Measurements from ENCODE around the gene CD300LF. TPM values are rescaled to one million over a fixed set of nuclear protein-coding genes. Genes with fewer than 3 reads are reported as not detected.

CD300LF gene
- total and polyA plus RNA-seq, 2 donors (not counting 1 experiment from before 2014, with no cell fraction given): 0.52 to 1.1 TPM

GRCh38 chr17:74738051-74738996 lies 25.6 kb upstream of the CD300LF start:
- peak overlapping the region; percentile 92 for H2AFZ ChIP-seq (ENCODE audit: insufficient read depth, low read depth, low read length, poor library complexity, severe bottlenecking)
- intact Hi-C loops (cut with micrococcal nuclease): loop anchor here (1.0 to 5.0 kb wide), 2 partner anchors 10 to 39 kb away; partner anchors contain the start of genes NAT9 and NHERF1
- WGBS (ENCODE audit: insufficient coverage): 7% methylated on average over 16 of the region's 16 CpGs

GRCh38 chr17:74737299-74738050 lies 24.8 kb upstream of the CD300LF start:
- H3K4me1 Mint-ChIP-seq: peaks cover 49% of the 10 kb centered on the region
- POLR2A ChIA-PET: interaction anchor here (0.9 to 3.9 kb wide), 8 partner anchors 9 to 80 kb away, joined by 3 to 55 read pairs (median 12); partner anchors contain the start of gene NAT9
- H2AFZ ChIP-seq (ENCODE audit: insufficient read depth, low read depth, low read length, poor library complexity, severe bottlenecking): peak overlapping the region; percentile 92

More at GRCh38 chr17:74738051-74738996, 25.6 kb upstream of the CD300LF start:
- no peaks in the 10 kb centered on the region for H3K9me3 ChIP-seq (ENCODE audit: control extremely low read depth in 1 of 3, control insufficient read depth in 2 of 3, insufficient read depth in 1 of 3, low read length in 2 of 3)
- no peak for TF ChIP-seq EZH2 (IDR thresholded peaks at IDR 0.05; ENCODE audit: borderline replicate concordance, insufficient read depth, low read depth, low read length, poor library complexity, severe bottlenecking)
- DNase-seq (peak; percentile 61), ATAC-seq (ENCODE audit: low read depth) (peak; percentile 44)
- no peaks in the 10 kb centered on the region for H3K36me3 ChIP-seq (replicated peaks in 1 of 2; ENCODE audit: control extremely low read depth in 1 of 2, control insufficient read depth in 1 of 2, extremely low read depth in 1 of 2, insufficient read depth in 2 of 2, low read length in 1 of 2)
- H3K79me2 ChIP-seq (ENCODE audit: control insufficient read depth, insufficient read depth, low read length): peaks cover 35% of the 10 kb centered on the region
- H3K27me3 Mint-ChIP-seq: no peaks in the 10 kb centered on the region
- H4K20me1 ChIP-seq (ENCODE audit: control insufficient read depth, insufficient read depth, low read length, poor library complexity, severe bottlenecking): no peaks in the 10 kb centered on the region
- no peaks in the 10 kb centered on the region for H3K9me3 Mint-ChIP-seq (ENCODE audit: insufficient read depth)
- H3K4me1 ChIP-seq (ENCODE audit: control insufficient read depth in 2 of 2, insufficient read depth in 2 of 2, low read length in 2 of 2): peaks cover 57 to 66% of the 10 kb centered on the region in 2 donors
- H3K4me3 ChIP-seq (ENCODE audit: control extremely low read depth in 1 of 5, extremely low read depth in 1 of 5, insufficient read depth in 1 of 5, low read depth in 2 of 5, low read length in 4 of 5): peak overlapping the region; percentile 38 to 91 (median 75)
- no peaks in the 10 kb centered on the region for H3K27me3 ChIP-seq (replicated peaks in 1 of 4; ENCODE audit: control extremely low read depth in 1 of 4, control insufficient read depth in 3 of 4, insufficient read depth in 4 of 4, low read length in 3 of 4)
- POLR2A ChIA-PET: interaction anchor here (1.9 to 3.9 kb wide), 4 partner anchors 8 to 80 kb away, joined by 7 to 55 read pairs (median 35); no protein-coding TSS in a partner anchor
- H3K4me2 ChIP-seq (replicated peaks; ENCODE audit: low read depth, low read length, poor library complexity, severe bottlenecking): peak overlapping the region; percentile 98
- CTCF ChIA-PET: interaction anchor here (0.6 to 5.6 kb wide), 32 partner anchors 8 to 370 kb away, joined by 3 to 344 read pairs (median 8); partner anchors contain the start of genes CD300H, FDXR and GRIN2C
- H3K4me1 Mint-ChIP-seq: peaks cover 56% of the 10 kb centered on the region
- H3K27ac Mint-ChIP-seq: peak overlapping the region; percentile 94
- peak overlapping the region; percentile 52 to 74 for H3K27ac ChIP-seq (ENCODE audit: low read length in 2 of 2)
- peak overlapping the region; percentile 87 for H3K4me3 Mint-ChIP-seq
- H3K9ac ChIP-seq (ENCODE audit: low read length): peak overlapping the region; percentile 80

More at GRCh38 chr17:74737299-74738050, 24.8 kb upstream of the CD300LF start:
- H3K27ac Mint-ChIP-seq: peak overlapping the region; percentile 94
- Histone ChIP-seq H3K79me2 (ENCODE audit: control insufficient read depth, insufficient read depth, low read length) (peaks cover 35% of the 10 kb centered on the region), H3K4me2 (replicated peaks; ENCODE audit: low read depth, low read length, poor library complexity, severe bottlenecking) (peak overlapping the region; percentile 98), H3K36me3 (replicated peaks in 1 of 2; ENCODE audit: control extremely low read depth in 1 of 2, control insufficient read depth in 1 of 2, extremely low read depth in 1 of 2, insufficient read depth in 2 of 2, low read length in 1 of 2) (no peaks in the 10 kb centered on the region), H3K4me3 (ENCODE audit: control extremely low read depth in 1 of 5, extremely low read depth in 1 of 5, insufficient read depth in 1 of 5, low read depth in 2 of 5, low read length in 4 of 5) (peak overlapping the region; percentile 38 to 91 (median 75)), H3K9ac (ENCODE audit: low read length) (peak overlapping the region; percentile 80), H3K9me3 (ENCODE audit: control extremely low read depth in 1 of 3, control insufficient read depth in 2 of 3, insufficient read depth in 1 of 3, low read length in 2 of 3) (no peaks in the 10 kb centered on the region), H4K20me1 (ENCODE audit: control insufficient read depth, insufficient read depth, low read length, poor library complexity, severe bottlenecking) (no peaks in the 10 kb centered on the region), H3K27me3 (replicated peaks in 1 of 4; ENCODE audit: control extremely low read depth in 1 of 4, control insufficient read depth in 3 of 4, insufficient read depth in 4 of 4, low read length in 3 of 4) (peaks cover 0 to under 1% (median 0%) of the 10 kb centered on the region in 4 experiments), H3K4me1 (ENCODE audit: control insufficient read depth in 2 of 2, insufficient read depth in 2 of 2, low read length in 2 of 2) (peaks cover 48 to 58% of the 10 kb centered on the region in 2 donors), H3K27ac (ENCODE audit: low read length in 2 of 2) (peak overlapping the region; percentile 52 to 74)
- H3K4me3 Mint-ChIP-seq: peak overlapping the region; percentile 87
- no peaks in the 10 kb centered on the region for H3K27me3 Mint-ChIP-seq
- H3K9me3 Mint-ChIP-seq (ENCODE audit: insufficient read depth): no peaks in the 10 kb centered on the region
- WGBS (ENCODE audit: insufficient coverage): under 1% methylated on average over 30 of the region's 38 CpGs
- no peak for TF ChIP-seq EZH2 (IDR thresholded peaks at IDR 0.05; ENCODE audit: borderline replicate concordance, insufficient read depth, low read depth, low read length, poor library complexity, severe bottlenecking)
- TF ChIP-seq CTCF (IDR thresholded peaks at IDR 0.05): peak; percentile 58
- peak; percentile 76 for DNase-seq
- ATAC-seq (ENCODE audit: low read depth): peak; percentile 2
- intact Hi-C loops (cut with micrococcal nuclease): loop anchor here (1.0 to 5.0 kb wide), 4 partner anchors 11 to 171 kb away; partner anchors contain the start of genes NAT9 and NHERF1
- CTCF ChIA-PET: interaction anchor here (0.6 to 5.6 kb wide), 36 partner anchors 9 to 453 kb away, joined by 3 to 344 read pairs (median 6); partner anchors contain the start of genes CD300H and GRIN2C

Data from B cell (primary cell).